ENCODE data around the gene GRIN2A. TPM values are rescaled to one million over a fixed set of nuclear protein-coding genes. Genes with fewer than 3 reads are reported as not detected.

GRIN2A gene
- total and polyA plus RNA-seq, 2 of the 8 experiments (the other 6 are each of a cell fraction or from before 2014, with no cell fraction given) = 0.18 to 1.8 TPM

GRCh38 chr16:9816644-9817043 is 365.6 kb downstream of the GRIN2A start:
- Histone ChIP-seq H3K4me3 (ENCODE audit: extremely low read depth in 1 of 4, insufficient read depth in 2 of 4, low read depth in 3 of 4, low read length in 4 of 4) (peak overlapping the region in 1 of 4 experiments; percentile 21; a peak in 1 of 8 replicates), H3K9me3 (ENCODE audit: insufficient read depth in 2 of 2, low read depth in 1 of 2, low read length in 1 of 2) (no peaks in the 10 kb centered on the region), H3K79me1 (ENCODE audit: low read depth, low read length) (no peaks in the 10 kb centered on the region), H2BK12ac (ENCODE audit: low read depth, low read length) (no peak overlapping the region), H3K36me3 (ENCODE audit: control insufficient read depth in 2 of 4, insufficient read depth in 4 of 4, low read length in 3 of 4) (no peaks in the 10 kb centered on the region), H3K23ac (ENCODE audit: insufficient read length) (no peak overlapping the region), H3K56ac (replicated peaks; ENCODE audit: insufficient read length, low read depth, low read length) (no peak overlapping the region), H3K9ac (replicated peaks in 1 of 4; ENCODE audit: extremely low read depth in 1 of 4, low read depth in 3 of 4, low read length in 3 of 4) (no peak overlapping the region), H2AK5ac (ENCODE audit: low read depth, low read length) (no peak overlapping the region), H3K4me1 (replicated peaks in 1 of 4; ENCODE audit: control insufficient read depth in 3 of 4, insufficient read depth in 4 of 4, low read length in 3 of 4) (peaks cover 14 to 39% (median 22%) of the 10 kb centered on the region in 4 experiments), H2AFZ (ENCODE audit: low read length) (no peak overlapping the region), H4K91ac (replicated peaks; ENCODE audit: insufficient read length, low read length) (no peak overlapping the region), H2BK20ac (ENCODE audit: low read length) (peak overlapping the region; percentile 73; the same call in 1 of the 2 replicates), H3K18ac (ENCODE audit: extremely low read depth, low read length) (0 out of 2 replicates have a peak overlapping the region, but pooled peaks have one; percentile 27), H4K5ac (ENCODE audit: insufficient read length, low read depth, low read length) (peak overlapping the region; percentile 51), H3K23me2 (ENCODE audit: low read depth, low read length) (peaks cover 3% of the 10 kb centered on the region; the same call in 1 of the 2 replicates), H2BK120ac (replicated peaks; ENCODE audit: low read depth, low read length) (peak overlapping the region; percentile 67), H3K4me2 (ENCODE audit: insufficient read depth in 1 of 2, low read depth in 2 of 2, low read length in 2 of 2) (peak overlapping the region; percentile 55 to 61), H3K4ac (replicated peaks; ENCODE audit: insufficient read length, low read depth, low read length) (no peak overlapping the region), H3K79me2 (ENCODE audit: control insufficient read depth in 1 of 2, insufficient read depth in 2 of 2, low read length in 2 of 2) (no peaks in the 10 kb centered on the region), H2BK15ac (ENCODE audit: low read length) (no peak overlapping the region), H4K8ac (ENCODE audit: extremely low read depth, insufficient read depth, low read length) (no peak overlapping the region), H2BK5ac (ENCODE audit: low read depth, low read length) (peak overlapping the region; percentile 26; the same call in 1 of the 2 replicates), H3K27ac (ENCODE audit: low read depth, low read length) (no peak overlapping the region), H3K27me3 (replicated peaks in 1 of 4; ENCODE audit: control insufficient read depth in 3 of 4, extremely low read depth in 1 of 4, insufficient read depth in 3 of 4, low read length in 3 of 4) (no peaks in the 10 kb centered on the region), H3K14ac (ENCODE audit: insufficient read length) (no peak overlapping the region), H4K20me1 (replicated peaks in 1 of 2; ENCODE audit: control insufficient read depth in 1 of 2, insufficient read depth in 2 of 2, low read length in 2 of 2) (no peaks in the 10 kb centered on the region)
- 18% methylated on average over 2 of the region's 2 CpGs; no CpG with 5 or more reads in 1 of the 2 experiments for WGBS, 2 experiments (ENCODE audit: extremely low coverage in 1 of 2, insufficient coverage in 1 of 2, insufficient read length in 1 of 2, insufficient replicate concordance in 2 of 2, low coverage in 1 of 2, low lambda C conversion rate in 2 of 2, missing lambda C conversion rate in 1 of 2)
- DNase-seq (ENCODE audit: low read depth in 1 of 2, low spot score in 2 of 2) (no peak), FAIRE-seq (peak; percentile 68)
- ChIA-PET POLR2A (ENCODE audit: partially characterized antibody) (interaction anchor here (1.1 kb wide), 1 partner anchor 53 kb away, joined by 3 read pairs; no protein-coding TSS in a partner anchor), CTCF (ENCODE audit: partially characterized antibody) (interaction anchor here (0.6 to 1.8 kb wide), 6 partner anchors 12 to 604 kb away, joined by 3 to 5 read pairs (median 3); no protein-coding TSS in a partner anchor)
- peak; percentile 38 for TF ChIP-seq NANOG (IDR thresholded peaks at IDR 0.05; ENCODE audit: insufficient read depth, low read depth, low read length, poor library complexity, severe bottlenecking)
- TF ChIP-seq RBBP5 (IDR thresholded peaks at IDR 0.05; ENCODE audit: borderline replicate concordance, low read depth, low read length) = no peak
